ENCODE results near the gene RAB14.

RAB14 gene

DNA sequence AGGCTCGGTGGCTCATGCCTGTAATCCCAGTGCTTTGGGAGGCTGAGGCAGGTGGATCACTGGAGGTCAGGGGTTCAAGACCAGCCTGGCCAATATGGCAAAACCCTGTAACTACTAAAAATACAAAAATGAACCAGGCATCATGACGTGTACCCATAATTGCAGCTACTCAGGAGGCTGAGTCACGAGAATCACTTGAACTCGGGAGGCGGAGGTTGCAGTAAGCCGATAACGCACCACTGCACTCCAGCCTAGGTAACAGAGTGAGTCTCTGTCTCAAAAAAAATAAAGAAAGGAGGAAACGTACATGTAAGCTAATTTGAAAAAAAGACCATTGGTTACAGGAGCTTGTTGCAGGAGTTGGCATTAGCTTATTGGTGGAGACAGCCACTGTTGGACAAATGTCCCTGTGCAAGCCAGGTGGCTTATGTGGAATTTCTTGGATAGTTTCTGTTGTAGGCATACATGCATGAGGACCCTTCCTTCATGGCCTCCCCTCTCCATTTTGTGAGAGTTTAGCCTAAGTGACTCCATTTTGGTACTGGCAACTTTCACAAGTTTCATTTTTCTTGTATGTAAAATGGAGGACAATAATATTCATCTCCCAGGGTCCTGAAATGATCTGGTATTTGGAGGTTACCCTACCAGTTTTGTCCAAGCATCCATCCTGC is 16.8 kb upstream of the RAB14 start:
- DNase-seq: no peak

GRCh38 chr9:121217609-121218292 is 16.1 kb upstream of the RAB14 start:
- no peak for DNase-seq

GRCh38 chr9:121216271-121216805 is 14.7 kb upstream of the RAB14 start:
- DNase-seq: no peak

DNA sequence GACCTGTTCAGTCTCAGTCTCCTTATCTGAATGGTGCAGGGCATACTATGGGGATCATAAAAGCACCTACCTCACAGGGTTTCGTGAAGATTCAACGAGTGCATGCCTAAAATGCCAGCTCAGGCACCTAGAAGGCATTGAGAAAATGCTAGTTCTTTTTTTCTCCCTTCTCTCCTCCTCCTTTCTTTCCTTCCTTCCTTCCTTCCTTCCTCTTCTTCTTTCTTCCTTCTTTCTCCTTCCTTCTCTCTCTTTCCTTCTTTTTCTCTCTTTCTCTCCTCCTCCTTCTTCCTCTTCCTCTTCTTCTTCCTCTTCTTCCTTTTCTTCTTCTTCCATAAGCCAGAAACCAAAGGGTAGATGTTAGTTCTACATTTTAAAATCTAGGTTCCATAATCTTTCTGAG is 12.3 kb upstream of the RAB14 start:
- no peak for DNase-seq

DNA sequence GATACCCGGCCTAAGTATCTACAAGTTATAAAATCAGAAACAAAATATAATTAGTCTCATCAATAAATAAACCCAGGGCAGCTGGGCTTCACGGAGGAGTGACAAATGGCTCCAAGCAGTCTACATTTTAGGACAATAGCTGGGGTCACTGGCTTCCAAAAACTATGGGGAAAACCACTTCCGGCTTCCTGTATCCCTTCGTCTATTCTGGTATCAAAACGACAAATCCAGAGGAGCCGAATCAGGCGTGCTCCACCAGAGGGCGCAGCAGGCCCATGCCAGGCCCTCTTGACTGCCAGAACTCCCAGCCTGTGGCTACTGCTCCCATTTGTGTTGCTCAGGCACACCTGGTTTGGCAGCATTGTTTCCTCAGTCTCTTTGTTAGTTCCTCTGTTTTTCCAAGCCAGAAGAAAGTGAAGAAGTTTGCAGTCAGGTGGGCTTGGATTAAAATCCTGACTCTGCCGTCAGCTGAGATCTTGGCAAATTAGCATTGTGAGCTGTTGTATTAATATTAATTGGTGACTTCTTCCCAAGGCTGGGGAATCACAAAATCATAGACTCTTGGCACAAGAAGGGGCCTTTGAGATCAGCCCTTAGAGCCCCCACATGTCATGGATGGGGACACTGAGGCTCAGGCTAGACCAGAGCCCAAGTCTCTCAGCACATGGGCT is 11.6 kb upstream of the RAB14 start:
- DNase-seq: peak; percentile 59

DNA sequence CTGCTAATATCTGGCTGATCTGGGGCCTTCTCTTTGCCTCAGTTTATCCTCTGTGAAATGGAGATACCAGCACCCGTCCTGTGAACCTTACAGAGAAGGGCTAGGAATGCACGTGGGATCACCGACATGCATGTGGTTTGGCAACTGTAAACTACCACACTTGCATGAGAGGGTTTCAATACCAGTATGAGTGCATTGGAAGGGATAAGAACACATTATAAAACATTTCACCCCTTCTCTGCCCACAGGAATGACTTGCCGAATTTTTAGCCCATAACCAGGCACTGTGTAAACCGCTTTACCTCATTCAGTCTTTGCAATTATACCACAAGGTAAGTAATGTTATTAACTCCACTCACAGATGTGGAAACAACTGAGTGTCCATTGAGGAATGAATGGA is 8.9 kb upstream of the RAB14 start:
- no peak for DNase-seq

GRCh38 chr9:121207371-121207940 is 5.8 kb upstream of the RAB14 start:
- no peak for DNase-seq

- DNase-seq: no peak
These were observed 5.1 kb upstream of the RAB14 start for GRCh38 chr9:121206516-121207370.

DNA sequence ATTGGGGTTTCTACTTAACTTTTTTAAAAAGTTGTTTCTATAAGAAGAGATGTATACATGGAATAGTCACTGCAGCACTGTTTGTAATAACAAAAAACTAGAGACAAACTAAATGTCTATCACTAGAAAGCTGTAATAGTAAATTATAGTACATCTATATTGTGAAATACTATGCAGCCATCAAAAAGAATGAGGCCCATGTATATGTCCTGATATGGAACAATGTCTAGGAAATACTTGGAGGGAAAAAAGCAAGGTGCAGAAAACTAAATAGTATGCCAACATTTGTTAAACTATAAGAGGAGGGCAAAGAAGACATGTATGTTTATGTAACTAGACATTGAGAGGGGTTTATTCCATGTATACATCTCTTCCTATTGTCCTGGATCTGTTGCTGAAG is 2.9 kb upstream of the RAB14 start:
- no peak for DNase-seq

GRCh38 chr9:121204121-121204520 is 2.5 kb upstream of the RAB14 start:
- no peak for DNase-seq

DNA sequence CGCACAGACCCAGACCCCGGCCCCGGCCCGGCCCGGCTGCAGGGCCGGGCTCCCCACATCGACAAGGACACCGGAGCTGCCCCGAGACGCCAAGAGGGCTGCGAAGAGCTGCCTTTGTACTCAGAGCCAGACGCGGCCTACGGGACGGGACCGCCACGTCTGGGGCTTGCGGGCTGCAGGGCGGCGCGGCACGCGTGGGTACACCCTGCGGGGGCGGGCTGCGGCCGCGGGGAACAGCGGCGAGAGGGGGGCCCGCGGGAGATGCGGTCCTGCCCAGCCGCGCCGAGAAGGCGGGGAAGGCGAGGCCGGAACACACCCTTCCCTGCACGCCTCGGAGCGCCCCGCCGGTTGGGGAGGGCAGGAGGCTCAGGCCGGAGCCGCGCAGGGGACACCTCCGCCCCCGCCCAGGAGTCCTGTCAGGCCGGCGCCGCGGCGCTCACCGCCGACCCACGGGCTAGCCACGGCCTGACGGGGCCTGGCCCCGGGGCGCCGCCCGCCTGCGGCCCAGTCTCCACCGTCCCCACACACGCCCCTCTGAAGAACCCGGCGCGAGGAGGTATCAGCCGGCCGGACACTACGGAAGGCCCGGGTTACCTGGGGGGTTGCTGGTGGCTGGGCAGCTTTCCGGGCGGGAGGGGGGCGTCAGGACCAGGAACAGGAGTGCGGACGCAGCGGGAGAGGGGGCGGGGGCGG is 478 bp downstream of the RAB14 start:
- DNase-seq: no peak

DNA sequence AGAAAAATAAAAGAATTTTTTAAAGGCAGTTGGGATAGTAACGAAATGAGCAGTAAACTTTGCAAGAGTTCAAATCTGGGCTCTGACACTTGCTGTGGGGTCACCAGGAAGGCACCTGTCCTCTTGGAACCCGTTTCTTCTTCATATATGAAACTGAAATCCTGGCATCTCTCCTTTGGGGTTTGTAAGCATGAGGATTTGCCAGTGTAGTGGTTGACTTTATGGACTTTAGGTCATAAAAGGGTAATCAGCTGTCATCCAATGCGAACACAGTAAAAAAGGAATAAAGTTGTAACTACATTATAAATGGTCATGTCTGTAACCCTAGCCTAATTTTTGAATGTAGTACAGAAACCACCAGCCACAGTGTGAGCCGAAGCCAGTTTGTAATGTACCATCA is 1.3 kb downstream of the RAB14 start:
- no peak for DNase-seq

DNA sequence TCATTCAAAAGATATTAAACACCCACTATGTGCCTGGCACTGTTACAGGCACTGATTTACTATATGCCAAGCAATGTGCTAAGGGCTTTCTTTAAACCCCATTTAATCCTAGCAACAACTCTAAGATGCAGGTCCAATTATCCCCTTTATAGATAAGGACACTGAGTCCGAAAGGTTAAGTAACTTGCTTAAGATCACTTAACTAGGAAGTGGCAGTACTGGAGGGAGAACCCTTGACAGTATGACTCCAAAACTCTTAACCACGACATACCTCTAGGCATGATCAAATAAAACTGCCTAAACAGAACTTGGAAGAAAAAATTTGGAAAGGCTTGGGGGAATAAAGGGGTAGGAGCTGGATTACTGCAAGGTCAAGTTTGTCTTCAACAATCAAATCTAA is 1.7 kb downstream of the RAB14 start:
- DNase-seq: no peak

DNA sequence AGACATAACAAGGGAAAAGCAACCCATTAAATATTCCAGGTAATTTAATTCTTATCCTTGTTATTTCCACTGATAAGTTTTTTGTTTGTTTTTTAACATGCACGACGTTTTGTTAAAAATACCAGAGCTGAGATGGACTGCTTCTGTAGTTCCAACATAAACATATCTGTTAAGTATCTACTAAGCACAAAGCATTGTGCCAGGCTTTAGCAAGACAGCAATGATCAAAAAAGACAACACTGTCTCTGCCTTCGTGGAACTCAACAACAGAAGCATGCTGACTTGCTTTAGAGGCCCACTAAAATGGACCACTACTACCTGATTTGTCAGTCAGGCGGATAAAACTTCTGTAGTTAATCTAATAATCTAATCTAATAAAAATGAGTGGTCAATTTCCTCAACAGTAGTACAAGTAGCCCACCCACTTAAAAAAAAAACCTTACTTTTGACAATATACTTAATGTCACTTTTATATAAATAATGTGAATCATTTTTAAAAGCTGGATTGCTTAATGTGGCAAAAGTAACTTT is 3.1 kb downstream of the RAB14 start:
- no peak for DNase-seq

DNA sequence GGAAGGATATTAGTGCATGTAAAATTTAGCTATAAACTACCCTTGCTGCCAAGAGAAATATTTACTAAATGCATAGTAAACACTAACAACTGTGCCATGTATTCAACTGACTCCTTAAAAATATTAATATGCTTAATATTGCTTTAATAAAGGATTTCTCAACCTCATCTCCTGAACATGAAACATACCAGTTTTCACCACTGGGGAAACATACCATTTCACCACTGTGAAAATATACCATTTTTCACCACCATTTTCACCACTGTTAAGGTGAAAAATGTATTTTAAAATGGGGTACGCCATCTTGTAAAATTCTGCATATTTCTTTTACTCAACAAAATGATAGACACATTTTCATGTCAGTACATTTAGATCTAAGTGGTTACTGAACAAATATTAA is 4.5 kb downstream of the RAB14 start:
- DNase-seq: no peak

DNA sequence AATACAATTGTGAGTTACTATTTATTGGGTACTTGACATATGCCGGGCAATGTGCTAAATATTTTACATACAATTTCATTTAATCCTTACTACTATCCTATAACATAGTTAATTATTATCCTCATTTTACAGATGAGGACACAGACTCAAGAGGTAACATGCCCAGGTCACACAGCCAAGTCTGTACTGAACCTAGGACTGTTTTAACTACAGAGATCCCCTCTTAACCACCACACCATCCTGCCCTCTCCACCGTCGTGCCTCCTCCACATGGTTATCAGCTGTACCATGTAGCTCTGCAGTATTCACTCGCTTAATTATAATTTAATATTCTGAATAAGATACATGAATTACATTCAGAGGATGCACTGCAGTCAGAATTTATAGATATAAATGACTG is 5.3 kb downstream of the RAB14 start:
- DNase-seq: no peak

GRCh38 chr9:121194730-121195129 is 6.9 kb downstream of the RAB14 start:
- no peak for DNase-seq

DNA sequence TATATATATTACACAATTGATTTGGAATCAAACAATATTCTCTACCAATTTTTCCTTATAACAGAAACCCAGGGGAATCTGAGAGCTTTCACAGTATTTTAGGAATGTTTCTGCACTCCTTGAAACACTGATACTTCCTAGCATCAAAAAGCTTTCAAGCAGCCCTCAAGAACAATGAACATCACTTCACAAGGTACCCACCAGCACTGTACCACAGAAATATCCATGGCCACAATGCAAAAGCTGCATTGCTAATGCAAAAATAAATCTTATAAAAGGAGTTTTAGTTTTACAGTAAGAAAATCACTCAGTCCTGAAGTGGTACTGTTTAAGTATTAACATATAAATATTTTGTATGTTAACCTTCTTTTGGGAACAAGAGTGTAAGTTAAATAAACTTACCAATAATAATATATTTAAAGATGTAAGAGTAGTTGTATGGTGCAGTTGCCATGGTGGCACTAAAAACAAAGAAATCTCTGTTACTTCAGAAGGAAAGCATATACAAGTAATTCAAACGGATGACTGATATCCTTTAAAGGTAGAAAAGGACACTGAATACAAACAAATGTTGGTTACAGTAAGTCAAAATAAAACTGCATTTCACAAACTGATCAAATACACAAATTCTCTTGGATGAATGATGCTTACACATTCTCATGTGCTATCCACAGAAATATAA is 8.6 kb downstream of the RAB14 start:
- no peak for DNase-seq

DNA sequence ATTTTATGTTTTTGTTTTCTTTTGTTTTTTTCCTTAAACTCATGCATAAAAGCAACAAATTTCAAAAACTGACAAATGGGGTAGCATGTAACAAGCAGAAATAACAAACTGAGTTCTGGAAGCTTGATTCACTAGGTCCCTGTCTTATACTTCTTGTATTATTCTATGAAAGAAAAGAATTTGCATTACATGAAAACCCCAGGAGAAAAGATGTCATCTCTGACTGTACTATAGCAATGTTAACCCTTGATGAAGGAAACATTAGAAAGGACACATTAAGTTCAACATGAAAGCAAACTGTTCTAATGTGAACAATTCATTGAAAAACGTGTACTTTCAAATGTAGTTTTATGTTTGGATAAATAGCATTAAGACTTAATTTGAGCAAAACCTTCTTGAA is 9.2 kb downstream of the RAB14 start:
- no peak for DNase-seq

- no peak for DNase-seq
These were observed 10.4 kb downstream of the RAB14 start for GRCh38 chr9:121191235-121191634.

- no peak for DNase-seq
These were observed 12.0 kb downstream of the RAB14 start for GRCh38 chr9:121189660-121190059.
